ENCODE data around the gene CACUL1.

DNA sequence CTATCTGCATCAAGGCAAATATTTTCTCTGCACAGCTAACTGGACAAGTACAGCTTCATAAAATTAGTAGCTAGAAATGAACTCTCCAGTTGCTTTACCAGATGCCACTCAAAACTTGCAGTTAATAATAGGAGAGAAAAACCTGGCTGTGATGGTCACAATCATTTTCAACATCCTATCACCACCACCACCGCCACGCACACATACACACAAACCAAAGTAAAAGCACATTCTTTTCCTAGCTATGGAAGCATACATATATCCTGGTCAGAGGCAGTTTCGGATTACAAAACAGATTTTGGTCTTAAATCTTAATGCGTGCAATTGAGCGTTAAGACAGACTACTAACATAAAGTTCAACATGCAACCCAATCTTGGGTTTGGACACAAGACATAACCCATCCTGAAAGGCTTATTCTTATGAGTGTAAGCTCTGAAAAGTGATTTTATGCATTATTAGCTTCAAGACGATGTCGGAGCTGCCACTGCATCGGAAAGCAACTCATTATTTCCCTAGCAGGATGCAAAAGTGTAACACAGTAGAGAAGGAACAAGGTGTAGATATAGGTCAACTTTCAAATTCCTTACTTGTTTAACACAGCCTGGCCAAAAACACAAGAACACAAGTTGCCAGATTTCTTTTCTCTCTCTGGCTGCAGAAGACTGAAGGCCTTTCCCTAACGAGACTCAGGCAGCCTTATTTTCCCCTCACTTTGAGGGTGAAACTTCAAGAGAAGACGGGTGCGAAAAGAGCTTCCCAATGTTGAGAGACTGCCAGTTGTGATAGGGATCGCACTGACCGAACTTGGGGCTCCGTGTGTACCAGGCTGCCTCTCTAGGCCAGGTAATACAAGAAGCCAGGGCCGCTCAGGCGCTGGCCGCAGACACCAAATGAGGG, 1.2 kb downstream of the CACUL1 start:
- TF ChIP-seq EZH2 (IDR thresholded peaks at IDR 0.05): no peak
- no peak for TF ChIP-seq POLR2AphosphoS5 (IDR thresholded peaks at IDR 0.05; ENCODE audit: borderline replicate concordance, low read depth, low read length)

Data from SK-N-MC (cell line).